HG03103 (cell line): Measurements from ENCODE around the gene MLLT10.
"Not testable (repeated sequence)": the region's sequence is repeated elsewhere in the genome, so short reads cannot be mapped to it uniquely, and the experiment has no call there.

ENCODE experiments used
- ATAC-seq: cut with Tn5 transposase; IDR thresholded peaks from one replicate; pipeline ENCODE4 v1.9.1; 2021; ENCODE audit warnings: low read depth; ENCODE audit not compliant: unreplicated experiment

The MLLT10 gene

GRCh38 chr10:21625623-21626229 is 91.7 kb downstream of the MLLT10 start:
- ATAC-seq, result no peak

- no peak for ATAC-seq
Measured at GRCh38 chr10:21626457-21627161, 92.6 kb downstream of the MLLT10 start.

- ATAC-seq, result no peak
Measured at GRCh38 chr10:21627331-21627730, 93.3 kb downstream of the MLLT10 start.

- ATAC-seq, result no peak
Measured at GRCh38 chr10:21628023-21628422, 94.0 kb downstream of the MLLT10 start.

GRCh38 chr10:21628645-21629044 is 94.6 kb downstream of the MLLT10 start:
- not testable (repeated sequence) for ATAC-seq

GRCh38 chr10:21634599-21635365 is 100.8 kb downstream of the MLLT10 start:
- ATAC-seq, result no peak

- no peak for ATAC-seq
Measured at GRCh38 chr10:21637795-21638194, 103.8 kb downstream of the MLLT10 start.

- ATAC-seq, result no peak
Measured at GRCh38 chr10:21638681-21639080, 104.6 kb downstream of the MLLT10 start.

- no peak for ATAC-seq
Measured at GRCh38 chr10:21648040-21648439, 114.0 kb downstream of the MLLT10 start.

- no peak for ATAC-seq
Measured at GRCh38 chr10:21649454-21649872, 115.4 kb downstream of the MLLT10 start.

GRCh38 chr10:21650353-21650752 is 116.3 kb downstream of the MLLT10 start:
- ATAC-seq, result no peak

- no peak for ATAC-seq
Measured at GRCh38 chr10:21655236-21655635, 121.2 kb downstream of the MLLT10 start.

GRCh38 chr10:21655687-21656086 is 121.7 kb downstream of the MLLT10 start:
- ATAC-seq, result no peak

- ATAC-seq, result no peak
Measured at GRCh38 chr10:21661087-21661486, 127.1 kb downstream of the MLLT10 start.

GRCh38 chr10:21661935-21662334 is 127.9 kb downstream of the MLLT10 start:
- no peak for ATAC-seq

GRCh38 chr10:21662635-21663034 is 128.6 kb downstream of the MLLT10 start:
- no peak for ATAC-seq

GRCh38 chr10:21668831-21669230 is 134.8 kb downstream of the MLLT10 start:
- ATAC-seq, result no peak

- ATAC-seq, result no peak
Measured at GRCh38 chr10:21670391-21670790, 136.4 kb downstream of the MLLT10 start.

- ATAC-seq, result no peak
Measured at GRCh38 chr10:21673668-21674067, 139.6 kb downstream of the MLLT10 start.

GRCh38 chr10:21675157-21675796 is 141.2 kb downstream of the MLLT10 start:
- ATAC-seq, result no peak

GRCh38 chr10:21677551-21677950 is 143.5 kb downstream of the MLLT10 start:
- no peak for ATAC-seq
